IMR-90 (cell line): ENCODE data around the gene APCDD1L.

Source experiments
- BHLHE40 ChIP-seq: fragments of 150-350 bp; IDR thresholded peaks from 2 replicates; pipeline ENCODE4 v1.6.1; 2016; ENCODE audit warnings: mild to moderate bottlenecking, low read depth, low read length
- FOS ChIP-seq: fragments of 150-350 bp; IDR thresholded peaks from 2 replicates; pipeline ENCODE4 v1.6.1; 2016; ENCODE audit warnings: low read depth, low read length
- POLR2A ChIP-seq: IDR thresholded peaks from 2 replicates; pipeline ENCODE4 v1.6.1; 2012; ENCODE audit warnings: mild to moderate bottlenecking, low read depth, low read length
- RFX5 ChIP-seq: IDR thresholded peaks from 2 replicates; pipeline ENCODE4 v1.8.0; 2012; ENCODE audit warnings: low read depth, mild to moderate bottlenecking, low read length, moderate library complexity
- SMC3 ChIP-seq: fragments of 150-350 bp; IDR thresholded peaks from 2 replicates; pipeline ENCODE4 v1.6.1; 2016; ENCODE audit warnings: low read depth, mild to moderate bottlenecking, antibody characterized with exemption, low read length, moderate library complexity
- TF ChIP-seq, protein P1 (sequence below): conservative IDR thresholded peaks from 2 replicates; pipeline ENCODE4 v1.5.1; 2012; ENCODE audit warnings: mild to moderate bottlenecking, low read depth, low read length, improper control_type of control experiment
- TF ChIP-seq, protein P2 (sequence below): fragments of 150-350 bp; IDR thresholded peaks from 2 replicates; pipeline ENCODE4 v1.6.1; 2016; ENCODE audit warnings: low read depth, mild to moderate bottlenecking, low read length, moderate library complexity, borderline replicate concordance

DNA sequence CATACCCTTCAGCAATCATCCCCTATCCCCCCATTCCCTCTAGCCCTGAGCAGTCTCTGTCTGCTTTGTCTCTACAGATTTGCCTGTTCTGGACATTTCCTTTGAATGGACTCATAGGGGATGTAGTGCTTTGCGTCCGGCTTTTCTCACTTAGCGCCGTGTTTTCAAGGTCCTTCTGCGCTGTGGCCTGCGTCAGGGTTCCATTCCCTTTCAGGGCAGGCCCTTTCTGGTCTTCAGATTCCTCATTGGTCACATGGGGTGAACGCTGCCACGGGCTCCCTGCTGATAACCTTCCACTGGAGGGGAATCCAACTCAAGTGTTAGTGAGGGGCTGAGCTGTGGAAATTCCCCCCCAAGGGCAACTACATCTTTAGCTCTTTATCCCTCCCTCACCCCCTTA, 36.4 kb upstream of the APCDD1L start:
- TF ChIP-seq, protein P1, sequence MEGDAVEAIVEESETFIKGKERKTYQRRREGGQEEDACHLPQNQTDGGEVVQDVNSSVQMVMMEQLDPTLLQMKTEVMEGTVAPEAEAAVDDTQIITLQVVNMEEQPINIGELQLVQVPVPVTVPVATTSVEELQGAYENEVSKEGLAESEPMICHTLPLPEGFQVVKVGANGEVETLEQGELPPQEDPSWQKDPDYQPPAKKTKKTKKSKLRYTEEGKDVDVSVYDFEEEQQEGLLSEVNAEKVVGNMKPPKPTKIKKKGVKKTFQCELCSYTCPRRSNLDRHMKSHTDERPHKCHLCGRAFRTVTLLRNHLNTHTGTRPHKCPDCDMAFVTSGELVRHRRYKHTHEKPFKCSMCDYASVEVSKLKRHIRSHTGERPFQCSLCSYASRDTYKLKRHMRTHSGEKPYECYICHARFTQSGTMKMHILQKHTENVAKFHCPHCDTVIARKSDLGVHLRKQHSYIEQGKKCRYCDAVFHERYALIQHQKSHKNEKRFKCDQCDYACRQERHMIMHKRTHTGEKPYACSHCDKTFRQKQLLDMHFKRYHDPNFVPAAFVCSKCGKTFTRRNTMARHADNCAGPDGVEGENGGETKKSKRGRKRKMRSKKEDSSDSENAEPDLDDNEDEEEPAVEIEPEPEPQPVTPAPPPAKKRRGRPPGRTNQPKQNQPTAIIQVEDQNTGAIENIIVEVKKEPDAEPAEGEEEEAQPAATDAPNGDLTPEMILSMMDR: no peak
- TF ChIP-seq FOS (no peak), POLR2A (no peak), SMC3 (no peak), RFX5 (no peak), BHLHE40 (no peak)
- TF ChIP-seq, protein P2, sequence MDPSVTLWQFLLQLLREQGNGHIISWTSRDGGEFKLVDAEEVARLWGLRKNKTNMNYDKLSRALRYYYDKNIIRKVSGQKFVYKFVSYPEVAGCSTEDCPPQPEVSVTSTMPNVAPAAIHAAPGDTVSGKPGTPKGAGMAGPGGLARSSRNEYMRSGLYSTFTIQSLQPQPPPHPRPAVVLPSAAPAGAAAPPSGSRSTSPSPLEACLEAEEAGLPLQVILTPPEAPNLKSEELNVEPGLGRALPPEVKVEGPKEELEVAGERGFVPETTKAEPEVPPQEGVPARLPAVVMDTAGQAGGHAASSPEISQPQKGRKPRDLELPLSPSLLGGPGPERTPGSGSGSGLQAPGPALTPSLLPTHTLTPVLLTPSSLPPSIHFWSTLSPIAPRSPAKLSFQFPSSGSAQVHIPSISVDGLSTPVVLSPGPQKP: no peak
